Ishikawa (cell line): ENCODE data around the gene PLA2G2D.

Source experiments
- CEBPB ChIP-seq: IDR thresholded peaks from 2 replicates; pipeline ENCODE4 v1.6.1; 2012
- CREB1 ChIP-seq: IDR thresholded peaks from 2 replicates; pipeline ENCODE4 v1.6.1; 2012; ENCODE audit warnings: low read depth
- EGR1 ChIP-seq: IDR thresholded peaks from 2 replicates; pipeline ENCODE4 v1.6.1; 2012
- EP300 ChIP-seq: IDR thresholded peaks from 2 replicates; pipeline ENCODE4 v1.6.1; 2012; ENCODE audit warnings: borderline replicate concordance
- MAX ChIP-seq: IDR thresholded peaks from 2 replicates; pipeline ENCODE4 v1.6.1; 2012
- NFIC ChIP-seq: IDR thresholded peaks from 2 replicates; pipeline ENCODE4 v1.6.1; 2012
- RAD21 ChIP-seq: IDR thresholded peaks from 2 replicates; pipeline ENCODE4 v1.6.1; 2012; ENCODE audit warnings: low read depth
- TAF1 ChIP-seq: IDR thresholded peaks from 2 replicates; pipeline ENCODE4 v1.6.1; 2012; ENCODE audit warnings: low read depth, mild to moderate bottlenecking
- TCF12 ChIP-seq: IDR thresholded peaks from 2 replicates; pipeline ENCODE4 v1.6.1; 2012; ENCODE audit warnings: low read depth
- TEAD4 ChIP-seq: IDR thresholded peaks from 2 replicates; pipeline ENCODE4 v1.6.1; 2012
- YY1 ChIP-seq: IDR thresholded peaks from 2 replicates; pipeline ENCODE4 v1.6.1; 2012; ENCODE audit warnings: low read depth
- TF ChIP-seq, protein P1 (sequence below): IDR thresholded peaks from 2 replicates; pipeline ENCODE4 v1.6.1; 2012; ENCODE audit warnings: low read depth, mild to moderate bottlenecking
- TF ChIP-seq, protein P2 (sequence below): IDR thresholded peaks from 2 replicates; pipeline ENCODE4 v1.6.1; 2012

DNA sequence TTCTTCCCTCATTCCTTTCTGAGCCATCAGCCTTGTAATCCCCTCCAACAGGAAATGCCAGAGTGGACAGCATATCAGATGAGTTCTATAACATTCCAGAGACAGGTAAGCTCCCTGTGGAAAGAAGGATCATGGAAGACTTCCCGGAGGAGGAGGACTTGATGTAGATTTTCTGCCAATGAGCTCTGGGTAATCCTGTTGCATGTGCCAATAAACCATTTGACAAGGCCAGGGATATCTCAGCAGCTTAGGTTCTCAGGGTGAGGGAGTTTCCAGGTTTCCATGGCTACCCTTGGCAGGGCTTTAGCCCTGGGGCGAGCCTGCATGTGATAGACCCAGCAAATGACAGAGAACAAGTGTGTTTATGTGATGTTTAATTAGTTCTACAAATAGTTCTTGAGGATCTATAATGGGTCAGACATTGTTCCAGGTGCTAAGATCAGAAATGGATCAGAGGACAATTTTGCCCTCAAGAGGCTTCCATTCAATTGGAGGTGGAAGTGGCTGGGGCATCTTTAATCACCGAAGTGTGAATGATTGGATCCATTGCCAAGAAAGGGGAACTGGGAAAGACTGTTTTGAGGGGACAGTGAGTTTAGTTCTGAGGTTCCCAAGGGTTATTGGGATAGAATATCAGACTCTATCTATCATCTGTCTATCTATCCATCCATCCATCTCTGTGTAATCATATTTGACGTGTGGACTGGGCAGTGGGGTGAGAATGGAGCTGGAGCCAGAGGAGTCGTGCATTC is 42.5 kb downstream of the PLA2G2D start:
- no peak for TF ChIP-seq RAD21
- TF ChIP-seq EP300, result no peak
- TF ChIP-seq MAX, result no peak
- no peak for TF ChIP-seq TAF1
- TF ChIP-seq, protein P1, sequence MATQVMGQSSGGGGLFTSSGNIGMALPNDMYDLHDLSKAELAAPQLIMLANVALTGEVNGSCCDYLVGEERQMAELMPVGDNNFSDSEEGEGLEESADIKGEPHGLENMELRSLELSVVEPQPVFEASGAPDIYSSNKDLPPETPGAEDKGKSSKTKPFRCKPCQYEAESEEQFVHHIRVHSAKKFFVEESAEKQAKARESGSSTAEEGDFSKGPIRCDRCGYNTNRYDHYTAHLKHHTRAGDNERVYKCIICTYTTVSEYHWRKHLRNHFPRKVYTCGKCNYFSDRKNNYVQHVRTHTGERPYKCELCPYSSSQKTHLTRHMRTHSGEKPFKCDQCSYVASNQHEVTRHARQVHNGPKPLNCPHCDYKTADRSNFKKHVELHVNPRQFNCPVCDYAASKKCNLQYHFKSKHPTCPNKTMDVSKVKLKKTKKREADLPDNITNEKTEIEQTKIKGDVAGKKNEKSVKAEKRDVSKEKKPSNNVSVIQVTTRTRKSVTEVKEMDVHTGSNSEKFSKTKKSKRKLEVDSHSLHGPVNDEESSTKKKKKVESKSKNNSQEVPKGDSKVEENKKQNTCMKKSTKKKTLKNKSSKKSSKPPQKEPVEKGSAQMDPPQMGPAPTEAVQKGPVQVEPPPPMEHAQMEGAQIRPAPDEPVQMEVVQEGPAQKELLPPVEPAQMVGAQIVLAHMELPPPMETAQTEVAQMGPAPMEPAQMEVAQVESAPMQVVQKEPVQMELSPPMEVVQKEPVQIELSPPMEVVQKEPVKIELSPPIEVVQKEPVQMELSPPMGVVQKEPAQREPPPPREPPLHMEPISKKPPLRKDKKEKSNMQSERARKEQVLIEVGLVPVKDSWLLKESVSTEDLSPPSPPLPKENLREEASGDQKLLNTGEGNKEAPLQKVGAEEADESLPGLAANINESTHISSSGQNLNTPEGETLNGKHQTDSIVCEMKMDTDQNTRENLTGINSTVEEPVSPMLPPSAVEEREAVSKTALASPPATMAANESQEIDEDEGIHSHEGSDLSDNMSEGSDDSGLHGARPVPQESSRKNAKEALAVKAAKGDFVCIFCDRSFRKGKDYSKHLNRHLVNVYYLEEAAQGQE, result no peak
- TF ChIP-seq TCF12, result no peak
- TF ChIP-seq EGR1, result no peak
- TF ChIP-seq CEBPB, result no peak
- no peak for TF ChIP-seq TEAD4
- TF ChIP-seq, protein P2, sequence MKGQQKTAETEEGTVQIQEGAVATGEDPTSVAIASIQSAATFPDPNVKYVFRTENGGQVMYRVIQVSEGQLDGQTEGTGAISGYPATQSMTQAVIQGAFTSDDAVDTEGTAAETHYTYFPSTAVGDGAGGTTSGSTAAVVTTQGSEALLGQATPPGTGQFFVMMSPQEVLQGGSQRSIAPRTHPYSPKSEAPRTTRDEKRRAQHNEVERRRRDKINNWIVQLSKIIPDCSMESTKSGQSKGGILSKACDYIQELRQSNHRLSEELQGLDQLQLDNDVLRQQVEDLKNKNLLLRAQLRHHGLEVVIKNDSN, result no peak
- TF ChIP-seq CREB1, result no peak
- TF ChIP-seq NFIC, result no peak
- TF ChIP-seq YY1, result no peak
